GM12873 (cell line): ENCODE results near the gene PUM1.

ENCODE experiments used
- TF ChIP-seq, protein P1 (sequence below): IDR thresholded peaks from 2 replicates; pipeline ENCODE4 v1.5.1; 2012; ENCODE audit warnings: low read depth, mild to moderate bottlenecking, moderate library complexity, low read length, control low read depth; ENCODE audit not compliant: insufficient read depth; ENCODE audit errors: missing control alignments

PUM1 gene

DNA sequence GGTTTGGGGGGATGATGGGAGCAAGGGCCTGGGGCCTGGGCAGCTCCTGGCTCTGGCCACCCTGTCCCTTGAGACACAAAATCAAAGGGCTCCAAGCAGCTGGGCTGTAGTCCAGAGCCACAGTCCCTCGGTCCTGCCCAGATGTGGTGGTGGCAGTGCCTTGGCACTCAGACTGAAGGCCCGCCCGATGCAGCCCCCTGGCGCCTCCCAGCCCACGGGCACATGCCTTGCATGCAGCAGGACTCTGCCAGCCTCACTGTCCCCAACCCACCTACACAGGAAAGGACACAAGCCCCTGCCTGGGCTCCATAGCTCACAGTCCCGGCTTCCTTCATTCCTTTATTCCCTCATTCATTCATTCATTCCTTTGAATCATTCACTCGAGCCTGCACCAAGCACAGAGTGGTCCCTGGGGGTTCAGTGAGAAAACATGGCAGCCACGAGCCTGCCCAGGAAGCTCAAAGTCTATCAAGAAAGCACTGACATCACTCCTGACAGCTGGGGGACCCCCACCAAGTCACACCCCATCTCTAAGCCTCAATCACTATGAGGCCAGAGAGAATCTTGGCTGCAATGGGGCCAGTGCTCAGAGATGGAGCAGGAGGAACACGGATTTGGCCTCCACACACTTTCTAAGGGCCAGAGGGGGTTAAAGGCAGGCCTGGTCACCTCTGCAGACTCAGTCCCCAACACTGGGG is 162.8 kb downstream of the PUM1 start:
- TF ChIP-seq, protein P1, sequence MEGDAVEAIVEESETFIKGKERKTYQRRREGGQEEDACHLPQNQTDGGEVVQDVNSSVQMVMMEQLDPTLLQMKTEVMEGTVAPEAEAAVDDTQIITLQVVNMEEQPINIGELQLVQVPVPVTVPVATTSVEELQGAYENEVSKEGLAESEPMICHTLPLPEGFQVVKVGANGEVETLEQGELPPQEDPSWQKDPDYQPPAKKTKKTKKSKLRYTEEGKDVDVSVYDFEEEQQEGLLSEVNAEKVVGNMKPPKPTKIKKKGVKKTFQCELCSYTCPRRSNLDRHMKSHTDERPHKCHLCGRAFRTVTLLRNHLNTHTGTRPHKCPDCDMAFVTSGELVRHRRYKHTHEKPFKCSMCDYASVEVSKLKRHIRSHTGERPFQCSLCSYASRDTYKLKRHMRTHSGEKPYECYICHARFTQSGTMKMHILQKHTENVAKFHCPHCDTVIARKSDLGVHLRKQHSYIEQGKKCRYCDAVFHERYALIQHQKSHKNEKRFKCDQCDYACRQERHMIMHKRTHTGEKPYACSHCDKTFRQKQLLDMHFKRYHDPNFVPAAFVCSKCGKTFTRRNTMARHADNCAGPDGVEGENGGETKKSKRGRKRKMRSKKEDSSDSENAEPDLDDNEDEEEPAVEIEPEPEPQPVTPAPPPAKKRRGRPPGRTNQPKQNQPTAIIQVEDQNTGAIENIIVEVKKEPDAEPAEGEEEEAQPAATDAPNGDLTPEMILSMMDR = no peak

DNA sequence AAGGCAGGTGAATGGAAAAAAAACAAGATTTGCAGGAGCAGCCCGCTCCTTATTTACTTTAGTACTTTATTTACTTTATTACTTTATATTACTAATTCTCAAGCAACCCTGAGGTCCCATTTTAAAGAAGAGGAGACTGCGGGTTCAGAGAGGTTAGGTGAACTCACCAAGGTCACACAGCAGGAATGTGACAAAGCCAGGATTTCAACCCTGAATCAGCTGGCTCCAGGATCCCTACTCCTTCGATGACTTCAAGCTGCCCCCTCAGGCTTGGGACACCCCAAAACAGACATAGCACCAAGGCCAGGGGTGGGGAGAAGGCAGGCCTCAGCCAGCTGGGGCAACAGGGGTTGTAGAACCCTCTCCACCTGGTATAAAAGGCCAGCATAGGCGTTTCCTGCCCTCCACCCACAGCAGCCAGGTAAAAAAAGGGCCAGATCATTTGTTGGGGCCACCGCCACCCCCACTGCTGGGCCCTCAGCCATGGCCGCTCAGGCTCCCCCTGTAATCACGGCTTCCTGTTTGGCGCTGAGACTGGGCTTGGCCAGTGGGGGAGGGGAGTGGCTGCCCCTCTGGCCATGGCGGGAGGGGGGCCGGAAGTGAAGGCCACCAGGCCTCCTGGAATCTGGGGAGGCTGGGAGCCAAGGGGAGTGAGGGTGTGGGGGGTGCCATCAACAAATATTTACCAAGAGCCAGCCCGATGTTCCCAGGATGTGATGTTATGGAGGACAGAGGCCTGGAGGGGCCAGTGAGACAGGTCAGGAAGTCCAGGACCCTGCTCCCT is 163.5 kb downstream of the PUM1 start:
- TF ChIP-seq, protein P1 = no peak

GRCh38 chr1:30900931-30901560 is 164.5 kb downstream of the PUM1 start:
- TF ChIP-seq, protein P1 = no peak

DNA sequence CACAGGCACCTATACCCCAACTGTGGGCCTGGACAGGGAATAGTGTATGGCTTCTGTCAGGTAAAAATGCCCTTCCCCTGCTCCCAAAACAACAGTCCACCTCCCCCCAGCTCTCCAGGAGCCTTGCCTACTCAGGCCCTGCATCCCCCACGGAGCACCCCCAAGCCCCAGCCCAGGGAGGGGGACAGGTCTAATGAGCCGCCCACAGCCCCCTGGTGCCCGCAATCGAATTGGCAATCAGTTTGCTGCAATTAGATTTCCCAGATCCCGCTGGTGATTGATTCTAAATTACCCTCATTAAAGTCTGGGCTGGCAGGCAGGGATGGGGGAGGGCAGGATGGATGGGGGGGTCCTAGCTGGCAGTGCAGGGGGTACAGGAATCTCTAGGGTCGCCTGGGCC is 165.0 kb downstream of the PUM1 start:
- TF ChIP-seq, protein P1 = no peak

DNA sequence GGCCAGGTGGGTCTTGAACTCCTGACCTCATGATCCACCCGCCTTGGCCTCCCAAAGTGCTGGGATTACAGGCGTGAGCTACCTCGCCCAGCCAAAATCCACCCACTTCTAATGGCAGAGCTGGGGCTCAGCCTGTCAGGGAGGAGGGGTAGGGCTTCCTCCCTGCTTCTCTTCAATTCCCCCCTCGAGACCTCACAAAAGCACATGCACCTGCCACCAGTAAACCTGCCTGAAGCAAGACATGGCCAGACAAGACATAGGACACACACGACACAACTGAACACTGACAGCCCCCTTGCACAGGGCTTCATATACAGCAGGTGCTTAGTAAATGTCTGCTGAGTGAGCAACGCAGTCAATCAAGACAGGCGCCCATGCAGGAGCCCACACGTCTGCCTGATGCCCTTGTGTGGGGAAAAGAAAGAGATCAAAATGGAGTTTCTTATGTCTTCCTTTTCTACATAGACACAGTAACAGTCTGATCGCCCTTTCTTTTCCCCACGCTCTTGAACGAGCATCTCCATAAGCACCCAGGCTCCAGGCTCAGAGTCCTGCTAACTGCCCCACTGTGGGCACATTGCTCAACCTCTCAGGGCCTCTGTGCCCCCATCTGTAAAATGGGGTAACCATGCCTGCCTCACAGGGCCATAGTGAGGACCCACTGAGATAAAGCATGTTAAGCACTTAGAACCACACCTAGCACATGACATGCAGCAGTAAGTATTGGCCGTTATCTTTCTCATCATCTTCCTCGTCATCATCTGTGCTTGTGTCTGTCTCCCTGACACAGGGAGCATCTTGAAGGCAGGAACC is 165.7 kb downstream of the PUM1 start:
- TF ChIP-seq, protein P1 = no peak

GRCh38 chr1:30898031-30898815 is 167.3 kb downstream of the PUM1 start:
- TF ChIP-seq, protein P1 = no peak
